ENCODE results near the gene REP15.

DNA sequence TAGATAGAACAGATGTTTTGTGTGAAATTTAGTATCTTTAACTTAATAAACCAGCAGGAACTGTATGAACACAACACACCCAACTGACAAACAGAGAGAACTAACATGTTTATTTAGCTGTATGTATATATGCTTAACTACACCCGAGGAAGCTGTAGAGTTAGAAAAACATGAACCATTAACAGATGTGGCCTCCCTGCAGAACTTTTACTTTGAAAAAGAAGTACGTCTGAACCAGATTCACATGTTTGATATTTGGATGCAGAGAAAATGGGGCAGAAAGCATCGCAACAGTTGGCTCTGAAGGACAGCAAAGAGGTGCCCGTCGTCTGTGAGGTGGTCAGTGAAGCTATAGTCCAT, at the start of gene REP15:
- TF ChIP-seq POLR2A (IDR thresholded peaks at IDR 0.05; ENCODE audit: low read depth, low read length) (no peak), CTCF (conservative IDR thresholded peaks at IDR 0.05; ENCODE audit: low read depth, low read length) (no peak), MAFK (IDR thresholded peaks at IDR 0.05; ENCODE audit: low read depth, low read length) (no peak), RAD21 (IDR thresholded peaks at IDR 0.05; ENCODE audit: low read length) (no peak), BHLHE40 (IDR thresholded peaks at IDR 0.05; ENCODE audit: low read depth, low read length) (no peak)

Measured in IMR-90 (cell line).